Loucy (cell line): ENCODE results near the gene EXD3.

Source experiments
- H2AFZ ChIP-seq: fragments of 200-600 bp; sonication (generic); 2 replicates; pipeline ENCODE4 v1.6.0; 2016; ENCODE audit warnings: antibody characterized with exemption, mild to moderate bottlenecking, low read length, moderate library complexity
- H3F3A ChIP-seq: fragments of 200-600 bp; 2 replicates; pipeline ENCODE4 v1.6.0; 2016; ENCODE audit warnings: antibody characterized with exemption, low read depth, mild to moderate bottlenecking
- H3K27me3 ChIP-seq: fragments of 200-600 bp; sonication (generic); 2 replicates; pipeline ENCODE4 v1.6.1; 2014; ENCODE audit warnings: low read length, mild to moderate bottlenecking; ENCODE audit not compliant: insufficient read depth, poor library complexity, severe bottlenecking
- H3K36me3 ChIP-seq: fragments of 200-600 bp; sonication (generic); 2 replicates; pipeline ENCODE4 v1.6.1; 2016; ENCODE audit warnings: low read length; ENCODE audit not compliant: insufficient read depth
- H3K4me1 ChIP-seq: fragments of 200-600 bp; sonication (generic); 2 replicates; pipeline ENCODE4 v1.5.1; 2014; ENCODE audit warnings: low read length, mild to moderate bottlenecking; ENCODE audit not compliant: insufficient read depth, poor library complexity, severe bottlenecking
- H3K4me2 ChIP-seq: fragments of 200-600 bp; sonication (generic); 2 replicates; pipeline ENCODE4 v1.6.0; 2014; ENCODE audit warnings: antibody characterized with exemption, low read length, low read depth, mild to moderate bottlenecking; ENCODE audit not compliant: poor library complexity, severe bottlenecking
- H3K4me3 ChIP-seq: fragments of 200-600 bp; sonication (generic); 2 replicates; pipeline ENCODE4 v1.5.1; 2014; ENCODE audit warnings: low read length, mild to moderate bottlenecking, mixed read lengths; ENCODE audit not compliant: poor library complexity, severe bottlenecking
- H3K79me2 ChIP-seq: fragments of 200-600 bp; sonication (generic); 2 replicates; pipeline ENCODE4 v1.6.1; 2014; ENCODE audit warnings: low read length; ENCODE audit not compliant: insufficient read depth
- H3K9ac ChIP-seq: fragments of 200-600 bp; sonication (generic); 2 replicates; pipeline ENCODE4 v1.6.0; 2014; ENCODE audit warnings: mild to moderate bottlenecking, low read depth, low read length, moderate library complexity; ENCODE audit not compliant: poor library complexity, severe bottlenecking
- H3K9me2 ChIP-seq: fragments of 200-600 bp; sonication (generic); replicated peaks from 2 replicates; pipeline ENCODE4 v1.6.1; 2016; ENCODE audit warnings: low read depth, low read length, mixed read lengths
- H3K9me3 ChIP-seq: fragments of 200-600 bp; sonication (generic); 2 replicates; pipeline ENCODE4 v1.6.1; 2014; ENCODE audit warnings: mild to moderate bottlenecking, antibody characterized with exemption, low read length, low read depth; ENCODE audit not compliant: insufficient read depth
- H4K20me1 ChIP-seq: fragments of 200-600 bp; sonication (generic); 2 replicates; pipeline ENCODE4 v1.6.0; 2014; ENCODE audit warnings: antibody characterized with exemption, low read length, mild to moderate bottlenecking; ENCODE audit not compliant: insufficient read depth, poor library complexity, severe bottlenecking
- EZH2phosphoT487 ChIP-seq: fragments of 200-600 bp; IDR thresholded peaks from 2 replicates; pipeline ENCODE4 v1.6.1; 2018; ENCODE audit warnings: antibody characterized with exemption, mild to moderate bottlenecking, moderate library complexity, borderline replicate concordance
- TF ChIP-seq, protein P1 (sequence below): fragments of 200-600 bp; sonication (generic); conservative IDR thresholded peaks from 2 replicates; pipeline ENCODE4 v1.5.1; 2014; ENCODE audit warnings: mild to moderate bottlenecking, antibody characterized with exemption, low read length

Gene EXD3, protein sequence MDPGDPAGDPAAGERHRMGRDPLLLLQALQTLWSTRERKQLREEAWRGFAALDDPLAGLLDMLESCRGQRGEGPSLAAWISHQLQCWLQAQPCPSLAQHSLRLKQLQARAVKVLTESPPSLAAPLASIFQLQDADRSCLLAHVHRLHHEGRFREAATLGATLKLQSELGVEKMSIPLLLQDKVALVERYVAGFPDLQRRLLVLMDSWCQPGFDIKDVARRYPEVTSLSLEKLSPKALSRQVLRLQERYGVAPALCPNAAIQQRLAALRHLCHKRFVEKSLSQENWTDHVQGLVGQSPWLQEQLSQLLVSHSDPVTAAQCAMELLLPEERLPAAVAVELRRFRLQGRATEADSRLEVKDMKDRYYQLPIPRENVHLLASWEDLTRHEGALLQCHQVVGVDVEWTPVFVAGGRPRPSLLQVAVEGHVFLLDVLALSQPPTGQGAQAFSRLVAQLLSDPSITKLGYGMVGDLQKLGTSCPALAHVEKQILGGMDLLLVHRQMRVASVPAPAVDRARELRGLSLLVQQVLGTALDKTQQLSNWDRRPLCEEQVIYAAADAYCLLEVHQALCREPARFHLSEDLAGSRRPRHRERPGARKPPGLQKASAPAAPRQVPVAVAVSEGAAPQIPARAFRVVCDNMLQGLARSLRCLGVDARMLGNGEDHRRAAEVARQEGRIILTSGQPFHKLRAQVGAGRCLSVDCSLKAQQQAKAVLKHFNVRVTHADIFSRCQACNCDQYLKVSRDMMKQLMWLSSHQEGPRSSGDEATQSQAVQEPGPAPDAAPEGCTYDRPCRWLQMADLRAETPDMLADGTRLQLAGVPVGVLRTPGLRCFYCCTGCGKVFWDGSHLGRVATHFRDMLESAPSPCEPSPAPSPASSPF

DNA sequence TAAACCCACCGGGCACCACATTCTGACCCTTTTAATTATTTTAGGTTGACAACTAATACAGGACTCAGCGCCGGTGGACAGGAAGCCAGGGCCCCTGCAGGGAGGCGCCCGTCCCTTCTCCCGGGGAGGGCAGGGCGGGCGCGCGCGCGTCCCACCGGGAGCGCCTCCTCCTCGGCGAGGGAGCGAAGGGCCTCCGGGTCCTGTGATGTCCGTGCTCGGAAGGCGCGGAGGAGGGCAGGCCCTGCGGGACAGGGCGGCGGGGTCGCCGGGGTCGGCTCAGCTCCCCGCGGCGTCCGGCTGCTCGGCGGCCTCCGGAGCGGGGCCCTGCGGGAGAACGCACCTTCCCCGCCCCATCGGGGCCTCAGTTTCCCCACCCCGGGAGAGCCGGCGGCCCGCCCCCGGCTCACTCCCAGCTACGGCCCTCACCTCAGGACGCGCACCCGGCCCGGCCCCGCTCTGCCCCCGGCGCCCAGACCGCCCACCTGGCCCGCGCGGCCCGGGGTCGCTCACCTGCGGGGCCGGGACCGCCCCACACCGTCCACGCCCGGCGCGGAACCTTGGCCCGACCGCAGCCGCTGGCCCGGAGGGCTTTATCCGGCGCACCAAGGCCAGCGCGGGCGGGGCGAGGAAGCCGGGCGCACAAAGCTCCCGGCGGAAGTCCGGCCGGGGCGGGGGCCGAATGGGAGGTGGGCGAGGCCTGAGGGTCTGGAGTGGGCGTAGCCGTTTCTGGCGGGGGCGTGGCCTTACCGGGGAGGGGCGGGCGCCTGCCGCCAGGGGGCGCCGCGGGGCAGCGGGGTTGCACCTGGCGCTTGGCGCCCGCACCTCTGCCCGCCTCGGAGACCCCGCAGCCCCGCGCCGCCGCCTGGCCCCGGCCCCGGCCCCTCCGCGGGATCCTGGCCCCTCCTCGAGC is at the start of gene EXD3, which contains the start of gene NOXA1:
EXD3 (minus strand) TSS at position 559 of the 910 bp plus-strand sequence. CDS start 27,805 bp downstream, outside the sequence.
NOXA1 (plus strand) TSS at position 790 of the 910 bp plus-strand sequence. CDS start 137 bp downstream, outside the sequence.
- Histone ChIP-seq H3F3A (no peaks in the 10 kb centered on the region), H3K79me2 (no peaks in the 10 kb centered on the region), H3K27me3 (no peaks in the 10 kb centered on the region), H3K9me2 (no peaks in the 10 kb centered on the region), H3K36me3 (no peaks in the 10 kb centered on the region), H4K20me1 (no peaks in the 10 kb centered on the region), H3K4me2 (no peak within 1 kb of the TSS), H3K9me3 (no peaks in the 10 kb centered on the region), H3K4me3 (no peak within 1 kb of the TSS), H3K9ac (no peak within 1 kb of the TSS), H2AFZ (no peak within 1 kb of the TSS), H3K4me1 (no peaks in the 10 kb centered on the region)
- TF ChIP-seq, protein P1, sequence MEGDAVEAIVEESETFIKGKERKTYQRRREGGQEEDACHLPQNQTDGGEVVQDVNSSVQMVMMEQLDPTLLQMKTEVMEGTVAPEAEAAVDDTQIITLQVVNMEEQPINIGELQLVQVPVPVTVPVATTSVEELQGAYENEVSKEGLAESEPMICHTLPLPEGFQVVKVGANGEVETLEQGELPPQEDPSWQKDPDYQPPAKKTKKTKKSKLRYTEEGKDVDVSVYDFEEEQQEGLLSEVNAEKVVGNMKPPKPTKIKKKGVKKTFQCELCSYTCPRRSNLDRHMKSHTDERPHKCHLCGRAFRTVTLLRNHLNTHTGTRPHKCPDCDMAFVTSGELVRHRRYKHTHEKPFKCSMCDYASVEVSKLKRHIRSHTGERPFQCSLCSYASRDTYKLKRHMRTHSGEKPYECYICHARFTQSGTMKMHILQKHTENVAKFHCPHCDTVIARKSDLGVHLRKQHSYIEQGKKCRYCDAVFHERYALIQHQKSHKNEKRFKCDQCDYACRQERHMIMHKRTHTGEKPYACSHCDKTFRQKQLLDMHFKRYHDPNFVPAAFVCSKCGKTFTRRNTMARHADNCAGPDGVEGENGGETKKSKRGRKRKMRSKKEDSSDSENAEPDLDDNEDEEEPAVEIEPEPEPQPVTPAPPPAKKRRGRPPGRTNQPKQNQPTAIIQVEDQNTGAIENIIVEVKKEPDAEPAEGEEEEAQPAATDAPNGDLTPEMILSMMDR: no peak
- no peak for TF ChIP-seq EZH2phosphoT487

DNA sequence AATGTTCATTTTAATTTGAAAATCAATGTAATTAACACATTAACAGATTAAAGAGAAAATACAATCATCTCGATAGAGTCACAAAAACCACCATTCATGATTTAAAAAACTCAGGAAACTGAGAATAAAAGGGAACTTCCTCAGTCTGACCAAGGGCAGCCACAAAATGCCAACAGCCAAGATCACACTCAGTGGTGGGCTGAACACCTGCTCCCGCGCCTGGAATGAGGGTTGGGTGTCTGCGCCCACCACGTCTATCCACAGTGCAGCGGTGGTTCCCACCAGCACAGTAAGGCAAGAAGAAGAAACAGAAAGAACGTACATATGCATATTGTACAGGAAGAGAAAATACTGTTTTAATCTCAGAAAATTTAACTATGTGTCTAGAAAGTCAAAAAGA is 47.8 kb upstream of the EXD3 start:
- Histone ChIP-seq H3K9ac (no peak overlapping the region), H3K36me3 (no peaks in the 10 kb centered on the region), H3K9me3 (peaks cover 20% of the 10 kb centered on the region; the same call in 1 of the 2 replicates), H3K79me2 (no peaks in the 10 kb centered on the region), H3K4me2 (peak overlapping the region; percentile 25), H3K4me3 (no peak overlapping the region), H3F3A (no peaks in the 10 kb centered on the region), H4K20me1 (no peaks in the 10 kb centered on the region), H3K27me3 (no peaks in the 10 kb centered on the region), H3K4me1 (peaks cover 7% of the 10 kb centered on the region), H3K9me2 (no peaks in the 10 kb centered on the region), H2AFZ (no peak overlapping the region)
- TF ChIP-seq, protein P1: no peak
- no peak for TF ChIP-seq EZH2phosphoT487

DNA sequence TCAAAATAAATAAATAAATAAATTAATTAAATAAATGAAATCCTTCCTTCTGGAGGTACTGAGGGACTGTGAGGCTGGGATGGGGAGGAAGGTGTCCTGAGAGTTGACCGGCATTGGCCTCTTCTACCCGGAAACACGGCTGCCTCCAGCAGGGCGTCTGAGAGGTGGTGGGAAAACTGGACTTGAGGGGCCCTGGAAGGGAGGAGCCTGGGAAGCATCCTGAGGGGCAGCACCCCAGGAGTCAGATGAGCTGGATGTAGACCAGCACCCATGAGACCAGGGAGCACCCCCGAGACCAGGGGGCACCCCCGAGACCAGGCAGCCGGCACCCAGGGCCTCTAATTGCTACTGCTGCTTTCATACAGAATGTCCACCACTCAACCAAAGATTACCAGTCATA is 44.9 kb upstream of the EXD3 start:
- TF ChIP-seq, protein P1: no peak
- no peak for TF ChIP-seq EZH2phosphoT487

More for the DNA sequence above, 44.9 kb upstream of the EXD3 start:
- H3K79me2 ChIP-seq: no peaks in the 10 kb centered on the region
- no peaks in the 10 kb centered on the region for H3K27me3 ChIP-seq
- H3F3A ChIP-seq: no peaks in the 10 kb centered on the region
- H3K4me1 ChIP-seq: peaks cover 7% of the 10 kb centered on the region
- H3K9ac ChIP-seq: no peak overlapping the region
- no peak overlapping the region for H2AFZ ChIP-seq
- H3K9me2 ChIP-seq: no peaks in the 10 kb centered on the region
- H3K4me3 ChIP-seq: no peak overlapping the region
- H4K20me1 ChIP-seq: no peaks in the 10 kb centered on the region
- no peak overlapping the region for H3K4me2 ChIP-seq
- no peaks in the 10 kb centered on the region for H3K36me3 ChIP-seq
- peaks cover 4% of the 10 kb centered on the region; the same call in 1 of the 2 replicates for H3K9me3 ChIP-seq
